Natural killer cell (primary cell): ENCODE measurements around the gene WWC1. TPM values are rescaled to one million over a fixed set of nuclear protein-coding genes. Genes with fewer than 3 reads are reported as not detected.

Experiments
- ATAC-seq, 3 donors: fragments of 150-1000 bp in 2 of 3; fragments of 200-7000 bp in 1 of 3; cut with Tn5 transposase; 1 replicate in 1 of 3; 2 replicates in 2 of 3; pipeline ENCODE4 v1.10.0; 2021; ENCODE audit warnings: mild to moderate bottlenecking in 2 of 3, moderate library complexity in 2 of 3
- DNase-seq, 2 donors: peaks; one replicate each; pipeline versions ENCODE4 v3.0.0 to v3.0.0-alpha.2; 2013 to 2021; ENCODE audit warnings: mixed read lengths in 1 of 2
- H3K27ac ChIP-seq: one replicate; pipeline ENCODE4 v1.5.1; 2013; ENCODE audit warnings: mild to moderate bottlenecking, low read length
- H3K27me3 ChIP-seq: one replicate; pipeline ENCODE4 v1.6.1; 2013; ENCODE audit warnings: low read length; ENCODE audit not compliant: control insufficient read depth, insufficient read depth
- H3K36me3 ChIP-seq: one replicate; pipeline ENCODE4 v1.6.1; 2013; ENCODE audit warnings: low read length; ENCODE audit not compliant: control insufficient read depth, insufficient read depth
- H3K4me1 ChIP-seq: one replicate; pipeline ENCODE4 v1.6.1; 2013; ENCODE audit warnings: low read length; ENCODE audit not compliant: control insufficient read depth, insufficient read depth
- H3K4me3 ChIP-seq: one replicate; pipeline ENCODE4 v1.5.1; 2013; ENCODE audit warnings: low read length
- H3K9me3 ChIP-seq: one replicate; pipeline ENCODE4 v1.6.1; 2013; ENCODE audit warnings: low read length; ENCODE audit not compliant: control insufficient read depth, insufficient read depth
- H3K27ac Mint-ChIP-seq, 2 donors: one replicate each; pipeline ENCODE4 v1.8.0; 2022; ENCODE audit warnings: mild to moderate bottlenecking in 2 of 2, mixed read lengths in 2 of 2, moderate library complexity in 1 of 2
- H3K27me3 Mint-ChIP-seq, 2 donors: one replicate each; pipeline ENCODE4 v1.8.0; 2022; ENCODE audit warnings: low read depth in 2 of 2, mixed read lengths in 2 of 2
- H3K36me3 Mint-ChIP-seq: one replicate; pipeline ENCODE4 v1.8.0; 2022; ENCODE audit warnings: mixed read lengths
- H3K4me1 Mint-ChIP-seq, 2 donors: one replicate each; pipeline ENCODE4 v1.8.0; 2022; ENCODE audit warnings: mixed read lengths in 2 of 2
- H3K4me3 Mint-ChIP-seq: one replicate; pipeline ENCODE4 v1.8.0; 2022; ENCODE audit warnings: mild to moderate bottlenecking, moderate library complexity, mixed read lengths
- H3K9me3 Mint-ChIP-seq, 2 donors: one replicate each; pipeline ENCODE4 v1.8.0; 2022; ENCODE audit warnings: mixed read lengths in 2 of 2
- CTCF ChIP-seq: fragments of 200-600 bp; IDR thresholded peaks from one replicate; pipeline ENCODE4 v1.8.0; 2022; ENCODE audit warnings: antibody characterized with exemption
- WGBS: methylation state at CpG from one replicate; pipeline ENCODE4 v1.1.7; 2013; ENCODE audit warnings: missing lambda C conversion rate; ENCODE audit not compliant: insufficient coverage; 5-methylcytosine and 5-hydroxymethylcytosine counted together
- intact Hi-C: fragments of 100-400 bp; cut with micrococcal nuclease; formaldehyde crosslinking; loops from one replicate; pipeline ENCODE4 v1.14.2; 2022
- total RNA-seq, 4 donors: library from RNA; stranded (reverse); fragments of 120-200 nt in 1 of 4; gene quantifications; one replicate each; pipeline versions ENCODE4 v1.2.3 to v1.2.4, GENCODE V29; 2013 to 2022

Gene WWC1
- total RNA-seq, 3 donors from 2014 or later (not counting 1 experiment from before 2014, with no cell fraction given): 0.42 to 0.66 (median 0.53) TPM

GRCh38 chr5:168312606-168313295, 21.3 kb downstream of the WWC1 start:
- Mint-ChIP-seq H3K4me3 (no peak overlapping the region), H3K4me1 (no peaks in the 10 kb centered on the region), H3K9me3 (no peaks in the 10 kb centered on the region), H3K27me3 (peaks cover 0 to 13% of the 10 kb centered on the region in 2 donors), H3K27ac (no peak overlapping the region), H3K36me3 (no peaks in the 10 kb centered on the region)
- Histone ChIP-seq H3K4me3 (no peak overlapping the region), H3K9me3 (no peaks in the 10 kb centered on the region), H3K27me3 (no peaks in the 10 kb centered on the region), H3K36me3 (no peaks in the 10 kb centered on the region), H3K4me1 (no peaks in the 10 kb centered on the region), H3K27ac (no peak overlapping the region)
- WGBS: 90% methylated on average over 11 of the region's 11 CpGs
- no peak for TF ChIP-seq CTCF
- ATAC-seq (no peak), DNase-seq (no peak)
- intact Hi-C loops: no loop called here

- H3K9me3 Mint-ChIP-seq: no peaks in the 10 kb centered on the region
- ATAC-seq (no peak), DNase-seq (no peak)
- Histone ChIP-seq H3K4me1 (no peaks in the 10 kb centered on the region), H3K27me3 (no peaks in the 10 kb centered on the region), H3K9me3 (no peaks in the 10 kb centered on the region), H3K27ac (no peak overlapping the region), H3K4me3 (no peak overlapping the region), H3K36me3 (no peaks in the 10 kb centered on the region)
- intact Hi-C loops: no loop called here
- H3K4me3 Mint-ChIP-seq: no peak overlapping the region
- peaks cover 0 to 12% of the 10 kb centered on the region in 2 donors for H3K27me3 Mint-ChIP-seq
- no peak overlapping the region for H3K27ac Mint-ChIP-seq
- H3K4me1 Mint-ChIP-seq: no peaks in the 10 kb centered on the region
- TF ChIP-seq CTCF: no peak
- WGBS: 82% methylated on average over 7 of the region's 7 CpGs
- no peaks in the 10 kb centered on the region for H3K36me3 Mint-ChIP-seq
These were observed 22.3 kb downstream of the WWC1 start for GRCh38 chr5:168313596-168314204.

GRCh38 chr5:168314735-168315411, 23.4 kb downstream of the WWC1 start:
- H3K9me3 Mint-ChIP-seq: no peaks in the 10 kb centered on the region
- H3K27ac Mint-ChIP-seq: no peak overlapping the region
- Histone ChIP-seq H3K36me3 (no peaks in the 10 kb centered on the region), H3K27me3 (no peaks in the 10 kb centered on the region), H3K4me1 (no peaks in the 10 kb centered on the region), H3K9me3 (no peaks in the 10 kb centered on the region), H3K4me3 (no peak overlapping the region), H3K27ac (no peak overlapping the region)
- ATAC-seq (no peak), DNase-seq (no peak)
- WGBS: 92% methylated on average over 12 of the region's 12 CpGs
- H3K4me3 Mint-ChIP-seq: no peak overlapping the region
- intact Hi-C loops: no loop called here
- no peak for TF ChIP-seq CTCF
- H3K4me1 Mint-ChIP-seq: no peaks in the 10 kb centered on the region
- H3K27me3 Mint-ChIP-seq: peaks cover 0 to 4% of the 10 kb centered on the region in 2 donors
- H3K36me3 Mint-ChIP-seq: no peaks in the 10 kb centered on the region
